SK-N-SH (cell line): ENCODE measurements around the gene VPS13A.
A peak's percentile ranks its signal among the peaks of the same experiment; 100 is the strongest.

ENCODE experiments used
- EP300 ChIP-seq, 2 experiments: IDR thresholded peaks; 2 replicates each; pipeline versions ENCODE4 v1.4.0 to v1.6.1; 2012; ENCODE audit warnings: borderline replicate concordance in 1 of 2, low read depth in 1 of 2, low read length in 1 of 2
- EZH2phosphoT487 ChIP-seq: fragments of 200-600 bp; sonication (generic); IDR thresholded peaks from 2 replicates; pipeline ENCODE4 v1.6.1; 2017; ENCODE audit warnings: low read depth, mixed run types, mild to moderate bottlenecking, antibody characterized with exemption, moderate library complexity, borderline replicate concordance
- GATA2 ChIP-seq: sonication (generic); formaldehyde crosslinking; IDR thresholded peaks from 2 replicates; pipeline ENCODE4 v1.5.0; 2020; ENCODE audit warnings: mild to moderate bottlenecking, missing genetic modification reagents
- MEF2A ChIP-seq: IDR thresholded peaks from 2 replicates; pipeline ENCODE4 v1.4.0; 2012; ENCODE audit warnings: low read depth, borderline replicate concordance
- MXI1 ChIP-seq: IDR thresholded peaks from 2 replicates; pipeline ENCODE4 v1.6.1; 2012; ENCODE audit warnings: mild to moderate bottlenecking, low read depth, low read length, improper control_type of control experiment
- NRF1 ChIP-seq: IDR thresholded peaks from 2 replicates; pipeline ENCODE4 v1.6.1; 2012; ENCODE audit warnings: low read depth, mild to moderate bottlenecking, low read length
- POLR2AphosphoS5 ChIP-seq: IDR thresholded peaks from 2 replicates; pipeline ENCODE4 v1.6.1; 2012; ENCODE audit warnings: low read depth, low read length
- RAD21 ChIP-seq: IDR thresholded peaks from 2 replicates; pipeline ENCODE4 v1.6.1; 2012; ENCODE audit warnings: mild to moderate bottlenecking, low read length
- RFX5 ChIP-seq: IDR thresholded peaks from 2 replicates; pipeline ENCODE4 v1.6.1; 2012; ENCODE audit warnings: mild to moderate bottlenecking, improper control_type of control experiment, low read length
- YY1 ChIP-seq: IDR thresholded peaks from 2 replicates; pipeline ENCODE4 v1.4.0; 2012; ENCODE audit warnings: low read depth, mild to moderate bottlenecking
- TF ChIP-seq, protein P1 (sequence below): fragments of 200-600 bp; sonication (generic); IDR thresholded peaks from 2 replicates; pipeline ENCODE4 v1.6.1; 2017; ENCODE audit warnings: antibody characterized with exemption, mild to moderate bottlenecking, moderate library complexity
- TF ChIP-seq, protein P2 (sequence below): fragments of 150-350 bp; IDR thresholded peaks from 2 replicates; pipeline ENCODE4 v1.6.1; 2017; ENCODE audit warnings: antibody characterized with exemption, low read length, low read depth, borderline replicate concordance

GRCh38 chr9:77177143-77177893, at the start of gene VPS13A:
- TF ChIP-seq RFX5 = peak; percentile 63; the same call in 1 of the 2 replicates
- no peak for TF ChIP-seq MEF2A
- peak; percentile 64; the same call in 1 of the 2 replicates for TF ChIP-seq POLR2AphosphoS5
- TF ChIP-seq, protein P1, sequence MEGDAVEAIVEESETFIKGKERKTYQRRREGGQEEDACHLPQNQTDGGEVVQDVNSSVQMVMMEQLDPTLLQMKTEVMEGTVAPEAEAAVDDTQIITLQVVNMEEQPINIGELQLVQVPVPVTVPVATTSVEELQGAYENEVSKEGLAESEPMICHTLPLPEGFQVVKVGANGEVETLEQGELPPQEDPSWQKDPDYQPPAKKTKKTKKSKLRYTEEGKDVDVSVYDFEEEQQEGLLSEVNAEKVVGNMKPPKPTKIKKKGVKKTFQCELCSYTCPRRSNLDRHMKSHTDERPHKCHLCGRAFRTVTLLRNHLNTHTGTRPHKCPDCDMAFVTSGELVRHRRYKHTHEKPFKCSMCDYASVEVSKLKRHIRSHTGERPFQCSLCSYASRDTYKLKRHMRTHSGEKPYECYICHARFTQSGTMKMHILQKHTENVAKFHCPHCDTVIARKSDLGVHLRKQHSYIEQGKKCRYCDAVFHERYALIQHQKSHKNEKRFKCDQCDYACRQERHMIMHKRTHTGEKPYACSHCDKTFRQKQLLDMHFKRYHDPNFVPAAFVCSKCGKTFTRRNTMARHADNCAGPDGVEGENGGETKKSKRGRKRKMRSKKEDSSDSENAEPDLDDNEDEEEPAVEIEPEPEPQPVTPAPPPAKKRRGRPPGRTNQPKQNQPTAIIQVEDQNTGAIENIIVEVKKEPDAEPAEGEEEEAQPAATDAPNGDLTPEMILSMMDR = peak; percentile 37
- TF ChIP-seq EP300 (IDR thresholded peaks at IDR 0.05; ENCODE audit: borderline replicate concordance in 1 of 2, low read depth in 1 of 2, low read length in 1 of 2) = no peak
- TF ChIP-seq MXI1 = peak; percentile 79
- no peak for TF ChIP-seq YY1
- no peak for TF ChIP-seq RAD21
- no peak for TF ChIP-seq EZH2phosphoT487
- no peak for TF ChIP-seq GATA2 (CRISPR knock-in tag)
- peak; percentile 98 for TF ChIP-seq NRF1
- TF ChIP-seq, protein P2, sequence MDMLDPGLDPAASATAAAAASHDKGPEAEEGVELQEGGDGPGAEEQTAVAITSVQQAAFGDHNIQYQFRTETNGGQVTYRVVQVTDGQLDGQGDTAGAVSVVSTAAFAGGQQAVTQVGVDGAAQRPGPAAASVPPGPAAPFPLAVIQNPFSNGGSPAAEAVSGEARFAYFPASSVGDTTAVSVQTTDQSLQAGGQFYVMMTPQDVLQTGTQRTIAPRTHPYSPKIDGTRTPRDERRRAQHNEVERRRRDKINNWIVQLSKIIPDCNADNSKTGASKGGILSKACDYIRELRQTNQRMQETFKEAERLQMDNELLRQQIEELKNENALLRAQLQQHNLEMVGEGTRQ = no peak
